ENCODE data around the gene CACNA1D. TPM values are rescaled to one million over a fixed set of nuclear protein-coding genes. Genes with fewer than 3 reads are reported as not detected.

Gene CACNA1D
- total RNA-seq, 4 donors from 2014 or later: 5.7 to 38.2 (median 20.0) TPM

DNA sequence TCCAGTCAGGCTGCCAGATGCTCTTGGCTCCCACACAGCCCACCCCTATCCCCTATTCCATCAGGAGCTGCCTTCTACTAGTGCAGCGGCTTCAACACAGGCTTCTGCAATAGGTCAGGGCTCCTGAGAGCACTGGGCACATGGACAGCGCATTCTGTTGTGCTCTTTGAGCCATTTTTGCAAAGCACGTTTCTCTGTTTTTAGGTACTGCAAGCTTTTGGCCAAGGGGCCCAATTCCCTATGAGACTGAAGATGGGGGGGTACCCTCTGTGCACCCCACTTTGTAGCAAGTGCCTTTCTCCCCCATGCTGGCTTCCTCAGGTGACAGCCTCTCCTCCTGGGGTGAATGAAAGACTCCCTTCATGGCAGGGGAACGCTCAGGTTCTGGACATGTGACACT, 320.7 kb downstream of the CACNA1D start:
- Histone ChIP-seq H3K27me3 (no peaks in the 10 kb centered on the region), H3K27ac (no peak overlapping the region), H3K36me3 (peaks cover 0 to 63% (median 0%) of the 10 kb centered on the region in 3 donors), H3K9me3 (no peaks in the 10 kb centered on the region), H3K4me3 (no peak overlapping the region), H3K4me1 (no peaks in the 10 kb centered on the region)
- no peak for DNase-seq (ENCODE audit: low spot score in 2 of 2)
- TF ChIP-seq POLR2A (IDR thresholded peaks at IDR 0.05): no peak
- TF ChIP-seq, protein P1, sequence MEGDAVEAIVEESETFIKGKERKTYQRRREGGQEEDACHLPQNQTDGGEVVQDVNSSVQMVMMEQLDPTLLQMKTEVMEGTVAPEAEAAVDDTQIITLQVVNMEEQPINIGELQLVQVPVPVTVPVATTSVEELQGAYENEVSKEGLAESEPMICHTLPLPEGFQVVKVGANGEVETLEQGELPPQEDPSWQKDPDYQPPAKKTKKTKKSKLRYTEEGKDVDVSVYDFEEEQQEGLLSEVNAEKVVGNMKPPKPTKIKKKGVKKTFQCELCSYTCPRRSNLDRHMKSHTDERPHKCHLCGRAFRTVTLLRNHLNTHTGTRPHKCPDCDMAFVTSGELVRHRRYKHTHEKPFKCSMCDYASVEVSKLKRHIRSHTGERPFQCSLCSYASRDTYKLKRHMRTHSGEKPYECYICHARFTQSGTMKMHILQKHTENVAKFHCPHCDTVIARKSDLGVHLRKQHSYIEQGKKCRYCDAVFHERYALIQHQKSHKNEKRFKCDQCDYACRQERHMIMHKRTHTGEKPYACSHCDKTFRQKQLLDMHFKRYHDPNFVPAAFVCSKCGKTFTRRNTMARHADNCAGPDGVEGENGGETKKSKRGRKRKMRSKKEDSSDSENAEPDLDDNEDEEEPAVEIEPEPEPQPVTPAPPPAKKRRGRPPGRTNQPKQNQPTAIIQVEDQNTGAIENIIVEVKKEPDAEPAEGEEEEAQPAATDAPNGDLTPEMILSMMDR (IDR thresholded peaks at IDR 0.05): no peak
- TF ChIP-seq EP300 (IDR thresholded peaks at IDR 0.05): no peak
- 92 to 97% methylated on average over 4 of the region's 4 CpGs for WGBS, 2 donors

DNA sequence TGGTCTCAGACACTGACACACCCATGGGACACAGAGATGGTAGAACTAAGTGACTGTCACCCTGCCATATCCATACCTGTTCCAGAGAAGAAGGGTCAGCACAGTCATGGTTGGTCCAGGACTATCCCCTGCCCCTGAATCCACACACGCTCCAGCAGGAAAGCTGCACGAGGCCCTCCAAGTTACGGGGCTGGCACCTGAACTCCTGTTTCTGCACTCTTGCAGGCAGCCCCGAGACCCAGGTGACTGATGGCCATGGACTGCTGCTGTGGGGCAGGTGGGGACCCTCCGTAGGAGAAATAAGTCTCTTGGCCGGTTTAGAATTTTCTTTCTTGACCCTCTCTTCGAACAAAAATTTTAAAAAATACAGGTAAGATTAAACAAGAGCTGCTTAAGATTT, 321.2 kb downstream of the CACNA1D start:
- Histone ChIP-seq H3K9me3 (no peaks in the 10 kb centered on the region), H3K4me3 (no peak overlapping the region), H3K36me3 (peaks cover 0 to 65% (median 0%) of the 10 kb centered on the region in 3 donors), H3K27me3 (no peaks in the 10 kb centered on the region), H3K4me1 (no peaks in the 10 kb centered on the region), H3K27ac (no peak overlapping the region)
- TF ChIP-seq POLR2A (IDR thresholded peaks at IDR 0.05) (no peak), EP300 (IDR thresholded peaks at IDR 0.05) (no peak)
- TF ChIP-seq, protein P1 (IDR thresholded peaks at IDR 0.05): no peak
- 95 to 97% methylated on average over 7 of the region's 7 CpGs for WGBS, 2 donors
- DNase-seq (ENCODE audit: low spot score in 2 of 2): no peak

DNA sequence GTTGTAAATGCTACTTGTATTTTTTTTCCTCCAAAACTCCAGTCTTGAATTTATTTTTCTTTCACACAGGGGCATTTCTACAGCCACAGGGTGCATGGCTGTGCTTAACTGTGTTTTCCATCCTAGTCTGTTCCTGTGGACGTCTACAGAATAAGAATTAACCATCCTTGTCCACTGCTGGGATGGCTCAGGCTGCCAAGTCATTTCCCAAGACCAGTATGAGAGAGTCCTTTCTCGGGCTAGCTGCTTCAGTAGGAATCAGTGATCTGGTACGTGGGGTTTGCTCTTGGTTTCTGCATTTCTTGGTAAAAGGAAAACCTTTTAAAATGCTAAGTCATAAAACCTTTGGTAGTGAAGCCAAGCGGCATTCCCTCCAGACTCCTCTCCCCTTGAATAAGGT, 322.0 kb downstream of the CACNA1D start:
- no peak for DNase-seq (ENCODE audit: low spot score in 2 of 2)

DNA sequence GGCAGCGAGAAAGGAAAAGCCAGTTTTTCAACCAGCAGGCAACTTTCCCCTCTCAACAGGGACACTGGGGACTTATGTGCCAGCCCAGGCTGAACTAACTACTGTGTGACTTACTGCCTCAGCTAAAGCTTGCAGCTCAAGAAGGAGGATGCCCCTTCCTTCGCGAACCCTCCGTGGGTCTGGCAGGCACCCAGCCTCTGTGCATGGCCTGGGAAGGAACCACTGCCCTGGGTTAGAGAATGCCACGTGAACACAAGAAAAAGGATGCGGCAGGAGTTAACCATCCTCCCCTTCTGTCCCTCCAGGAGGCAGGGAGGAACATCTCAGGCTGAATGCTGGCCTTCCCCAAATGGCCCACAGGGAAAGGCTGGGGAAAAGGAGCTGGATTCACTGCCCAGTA, 322.8 kb downstream of the CACNA1D start:
- no peaks in the 10 kb centered on the region for H3K9me3 ChIP-seq
- no peak for DNase-seq (ENCODE audit: low spot score in 2 of 2)
- H3K27ac ChIP-seq: no peak overlapping the region
- no peaks in the 10 kb centered on the region for H3K27me3 ChIP-seq
- no peaks in the 10 kb centered on the region for H3K4me1 ChIP-seq
- H3K36me3 ChIP-seq: peaks cover 0 to 60% (median 0%) of the 10 kb centered on the region in 3 donors
- TF ChIP-seq POLR2A (IDR thresholded peaks at IDR 0.05) (no peak), EP300 (IDR thresholded peaks at IDR 0.05) (no peak)
- TF ChIP-seq, protein P1 (IDR thresholded peaks at IDR 0.05): no peak
- 83 to 85% methylated on average over 4 to 6 of the region's 6 CpGs for WGBS, 2 donors
- no peak overlapping the region for H3K4me3 ChIP-seq

More for the DNA sequence above, 322.0 kb downstream of the CACNA1D start:
- H3K4me1 ChIP-seq: no peaks in the 10 kb centered on the region
- peaks cover 0 to 60% (median 0%) of the 10 kb centered on the region in 3 donors for H3K36me3 ChIP-seq
- no peak overlapping the region for H3K4me3 ChIP-seq
- no peaks in the 10 kb centered on the region for H3K9me3 ChIP-seq
- TF ChIP-seq, protein P1 (IDR thresholded peaks at IDR 0.05): no peak
- TF ChIP-seq POLR2A (IDR thresholded peaks at IDR 0.05): no peak
- no peak for TF ChIP-seq EP300 (IDR thresholded peaks at IDR 0.05)
- WGBS, 2 donors: 77% methylated on average over 4 of the region's 4 CpGs
- H3K27me3 ChIP-seq: no peaks in the 10 kb centered on the region
- H3K27ac ChIP-seq: no peak overlapping the region

DNA sequence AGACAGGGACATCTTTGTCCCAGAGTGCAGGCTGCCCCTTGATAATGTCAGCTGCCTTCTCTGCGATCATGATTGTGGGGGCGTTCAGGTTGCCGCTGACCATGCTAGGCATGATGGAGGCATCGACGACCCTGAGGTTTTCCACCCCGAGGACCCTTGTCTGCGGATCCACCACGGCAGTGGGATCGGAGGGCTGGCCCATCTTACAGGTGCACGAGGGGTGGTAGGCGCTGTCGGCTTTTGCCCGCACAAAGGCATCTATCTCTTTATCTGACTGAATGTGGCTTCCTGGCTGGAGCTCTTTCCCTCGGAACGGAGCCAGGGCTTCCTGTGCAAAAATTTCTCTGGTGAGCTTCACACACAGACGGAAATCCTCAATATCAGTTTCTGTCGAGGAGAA, 323.4 kb downstream of the CACNA1D start:
- H3K27ac ChIP-seq: no peak overlapping the region
- no peaks in the 10 kb centered on the region for H3K27me3 ChIP-seq
- 73 to 90% methylated on average over 11 to 16 of the region's 17 CpGs for WGBS, 2 donors
- no peak for DNase-seq (ENCODE audit: low spot score in 2 of 2)
- peaks cover 0 to 60% (median 0%) of the 10 kb centered on the region in 3 donors for H3K36me3 ChIP-seq
- no peaks in the 10 kb centered on the region for H3K9me3 ChIP-seq
- no peak overlapping the region for H3K4me3 ChIP-seq
- H3K4me1 ChIP-seq: no peaks in the 10 kb centered on the region
- no peak for TF ChIP-seq POLR2A (IDR thresholded peaks at IDR 0.05)
- no peak for TF ChIP-seq EP300 (IDR thresholded peaks at IDR 0.05)
- TF ChIP-seq, protein P1 (IDR thresholded peaks at IDR 0.05): no peak
